Loucy (cell line): Measurements from ENCODE around the gene MEF2A.

Experiments used
- H2AFZ ChIP-seq: fragments of 200-600 bp; sonication (generic); 2 replicates; pipeline ENCODE4 v1.6.0; 2016; ENCODE audit warnings: antibody characterized with exemption, mild to moderate bottlenecking, low read length, moderate library complexity
- H3F3A ChIP-seq: fragments of 200-600 bp; 2 replicates; pipeline ENCODE4 v1.6.0; 2016; ENCODE audit warnings: antibody characterized with exemption, low read depth, mild to moderate bottlenecking
- H3K27me3 ChIP-seq: fragments of 200-600 bp; sonication (generic); 2 replicates; pipeline ENCODE4 v1.6.1; 2014; ENCODE audit warnings: low read length, mild to moderate bottlenecking; ENCODE audit not compliant: insufficient read depth, poor library complexity, severe bottlenecking
- H3K36me3 ChIP-seq: fragments of 200-600 bp; sonication (generic); 2 replicates; pipeline ENCODE4 v1.6.1; 2016; ENCODE audit warnings: low read length; ENCODE audit not compliant: insufficient read depth
- H3K4me1 ChIP-seq: fragments of 200-600 bp; sonication (generic); 2 replicates; pipeline ENCODE4 v1.5.1; 2014; ENCODE audit warnings: low read length, mild to moderate bottlenecking; ENCODE audit not compliant: insufficient read depth, poor library complexity, severe bottlenecking
- H3K4me2 ChIP-seq: fragments of 200-600 bp; sonication (generic); 2 replicates; pipeline ENCODE4 v1.6.0; 2014; ENCODE audit warnings: antibody characterized with exemption, low read length, low read depth, mild to moderate bottlenecking; ENCODE audit not compliant: poor library complexity, severe bottlenecking
- H3K4me3 ChIP-seq: fragments of 200-600 bp; sonication (generic); 2 replicates; pipeline ENCODE4 v1.5.1; 2014; ENCODE audit warnings: low read length, mild to moderate bottlenecking, mixed read lengths; ENCODE audit not compliant: poor library complexity, severe bottlenecking
- H3K79me2 ChIP-seq: fragments of 200-600 bp; sonication (generic); 2 replicates; pipeline ENCODE4 v1.6.1; 2014; ENCODE audit warnings: low read length; ENCODE audit not compliant: insufficient read depth
- H3K9ac ChIP-seq: fragments of 200-600 bp; sonication (generic); 2 replicates; pipeline ENCODE4 v1.6.0; 2014; ENCODE audit warnings: mild to moderate bottlenecking, low read depth, low read length, moderate library complexity; ENCODE audit not compliant: poor library complexity, severe bottlenecking
- H3K9me2 ChIP-seq: fragments of 200-600 bp; sonication (generic); replicated peaks from 2 replicates; pipeline ENCODE4 v1.6.1; 2016; ENCODE audit warnings: low read depth, low read length, mixed read lengths
- H3K9me3 ChIP-seq: fragments of 200-600 bp; sonication (generic); 2 replicates; pipeline ENCODE4 v1.6.1; 2014; ENCODE audit warnings: mild to moderate bottlenecking, antibody characterized with exemption, low read length, low read depth; ENCODE audit not compliant: insufficient read depth
- H4K20me1 ChIP-seq: fragments of 200-600 bp; sonication (generic); 2 replicates; pipeline ENCODE4 v1.6.0; 2014; ENCODE audit warnings: antibody characterized with exemption, low read length, mild to moderate bottlenecking; ENCODE audit not compliant: insufficient read depth, poor library complexity, severe bottlenecking
- EZH2phosphoT487 ChIP-seq: fragments of 200-600 bp; IDR thresholded peaks from 2 replicates; pipeline ENCODE4 v1.6.1; 2018; ENCODE audit warnings: antibody characterized with exemption, mild to moderate bottlenecking, moderate library complexity, borderline replicate concordance
- TF ChIP-seq, protein P1 (sequence below): fragments of 200-600 bp; sonication (generic); conservative IDR thresholded peaks from 2 replicates; pipeline ENCODE4 v1.5.1; 2014; ENCODE audit warnings: mild to moderate bottlenecking, antibody characterized with exemption, low read length

The MEF2A gene

DNA sequence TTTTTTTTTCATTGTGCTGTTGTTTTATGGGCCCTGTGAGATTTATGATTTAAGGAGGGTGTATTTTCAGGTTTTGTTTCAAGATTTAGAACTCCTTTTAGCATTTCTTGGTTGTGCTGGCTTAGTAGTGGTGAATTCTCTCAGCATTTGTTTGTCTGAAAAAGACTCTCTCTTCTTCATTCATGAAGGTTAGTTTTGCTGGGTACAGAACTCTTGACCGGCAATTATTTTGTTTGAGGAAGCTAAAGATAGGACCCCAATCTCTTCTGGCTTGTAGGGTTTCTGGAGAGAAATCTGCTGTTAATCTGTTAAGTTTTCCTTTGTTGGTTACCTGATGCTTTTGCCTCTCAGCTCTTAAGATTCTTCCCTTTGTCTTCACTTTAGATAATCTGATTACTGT, 120.5 kb downstream of the MEF2A start:
- Histone ChIP-seq H2AFZ (no peak overlapping the region), H3K4me3 (no peak overlapping the region), H4K20me1 (no peaks in the 10 kb centered on the region), H3K9ac (no peak overlapping the region), H3F3A (peaks cover 16% of the 10 kb centered on the region; the same call in 1 of the 2 replicates), H3K79me2 (peaks cover 8% of the 10 kb centered on the region), H3K4me1 (peaks cover 21% of the 10 kb centered on the region), H3K27me3 (no peaks in the 10 kb centered on the region), H3K4me2 (no peak overlapping the region), H3K36me3 (peaks cover 54% of the 10 kb centered on the region; the same call in 1 of the 2 replicates), H3K9me3 (peaks cover 21% of the 10 kb centered on the region), H3K9me2 (no peaks in the 10 kb centered on the region)
- TF ChIP-seq, protein P1, sequence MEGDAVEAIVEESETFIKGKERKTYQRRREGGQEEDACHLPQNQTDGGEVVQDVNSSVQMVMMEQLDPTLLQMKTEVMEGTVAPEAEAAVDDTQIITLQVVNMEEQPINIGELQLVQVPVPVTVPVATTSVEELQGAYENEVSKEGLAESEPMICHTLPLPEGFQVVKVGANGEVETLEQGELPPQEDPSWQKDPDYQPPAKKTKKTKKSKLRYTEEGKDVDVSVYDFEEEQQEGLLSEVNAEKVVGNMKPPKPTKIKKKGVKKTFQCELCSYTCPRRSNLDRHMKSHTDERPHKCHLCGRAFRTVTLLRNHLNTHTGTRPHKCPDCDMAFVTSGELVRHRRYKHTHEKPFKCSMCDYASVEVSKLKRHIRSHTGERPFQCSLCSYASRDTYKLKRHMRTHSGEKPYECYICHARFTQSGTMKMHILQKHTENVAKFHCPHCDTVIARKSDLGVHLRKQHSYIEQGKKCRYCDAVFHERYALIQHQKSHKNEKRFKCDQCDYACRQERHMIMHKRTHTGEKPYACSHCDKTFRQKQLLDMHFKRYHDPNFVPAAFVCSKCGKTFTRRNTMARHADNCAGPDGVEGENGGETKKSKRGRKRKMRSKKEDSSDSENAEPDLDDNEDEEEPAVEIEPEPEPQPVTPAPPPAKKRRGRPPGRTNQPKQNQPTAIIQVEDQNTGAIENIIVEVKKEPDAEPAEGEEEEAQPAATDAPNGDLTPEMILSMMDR = no peak
- no peak for TF ChIP-seq EZH2phosphoT487

DNA sequence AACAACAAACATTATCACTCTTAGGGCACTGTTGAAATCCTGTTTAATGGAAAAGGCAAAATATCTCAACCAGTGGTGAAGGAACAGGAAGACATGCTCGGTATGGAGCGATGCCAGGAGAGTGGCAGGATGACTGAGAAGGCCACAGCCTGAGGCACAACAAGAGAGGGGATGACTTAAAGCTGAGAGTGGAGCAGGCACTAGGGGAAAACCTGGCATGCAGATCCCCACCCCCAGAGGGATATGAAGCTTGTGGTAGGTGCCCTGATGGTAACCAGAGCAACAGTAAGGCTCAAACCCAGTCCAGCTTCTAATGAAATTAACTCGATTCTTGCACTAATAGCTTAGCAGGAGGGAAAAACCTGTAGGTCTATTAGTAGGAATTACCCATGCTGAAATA, 127.0 kb downstream of the MEF2A start:
- Histone ChIP-seq H3K36me3 (peaks cover 80% of the 10 kb centered on the region; the same call in 1 of the 2 replicates), H3K27me3 (no peaks in the 10 kb centered on the region), H2AFZ (no peak overlapping the region), H3K9ac (no peak overlapping the region), H3K4me2 (no peak overlapping the region), H3K9me3 (no peaks in the 10 kb centered on the region), H3K79me2 (no peaks in the 10 kb centered on the region), H4K20me1 (no peaks in the 10 kb centered on the region), H3K4me1 (no peaks in the 10 kb centered on the region), H3K4me3 (no peak overlapping the region), H3F3A (no peaks in the 10 kb centered on the region), H3K9me2 (no peaks in the 10 kb centered on the region)
- TF ChIP-seq EZH2phosphoT487 = no peak
- TF ChIP-seq, protein P1 = no peak

DNA sequence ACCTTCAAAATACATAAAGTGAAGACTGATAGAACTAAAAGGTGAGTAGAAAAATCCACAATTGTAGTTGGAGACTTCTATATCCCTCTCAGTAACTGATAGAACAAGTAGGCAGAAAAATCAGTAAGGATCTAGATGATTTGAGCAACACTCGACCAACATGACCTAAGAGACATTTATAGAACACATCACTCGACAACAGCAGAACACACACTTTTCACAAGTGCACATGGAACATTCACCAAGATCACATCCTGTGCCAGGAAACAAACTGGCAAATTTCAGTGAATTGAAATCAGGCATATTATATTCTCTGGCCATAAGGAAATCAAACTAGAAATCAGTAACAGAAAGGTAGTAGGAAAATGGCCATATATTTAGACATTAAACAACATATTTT, 130.3 kb downstream of the MEF2A start:
- Histone ChIP-seq H3K4me1 (no peaks in the 10 kb centered on the region), H3K4me3 (no peak overlapping the region), H3K79me2 (no peaks in the 10 kb centered on the region), H4K20me1 (no peaks in the 10 kb centered on the region), H3K4me2 (no peak overlapping the region), H3K9ac (no peak overlapping the region), H3K36me3 (peaks cover 52% of the 10 kb centered on the region; the same call in 1 of the 2 replicates), H3K9me2 (no peaks in the 10 kb centered on the region), H2AFZ (no peak overlapping the region), H3F3A (no peaks in the 10 kb centered on the region), H3K27me3 (no peaks in the 10 kb centered on the region), H3K9me3 (no peaks in the 10 kb centered on the region)
- TF ChIP-seq, protein P1 = no peak
- TF ChIP-seq EZH2phosphoT487 = no peak
